Panc1 (cell line): Measurements from ENCODE around the gene GNAI3. TPM values are rescaled to one million over a fixed set of nuclear protein-coding genes. Genes with fewer than 3 reads are reported as not detected.

Source experiments
- ATAC-seq: fragments of 200-7000 bp; cut with Tn5 transposase; 2 replicates; pipeline ENCODE4 v1.9.1; 2020; ENCODE audit warnings: mild to moderate bottlenecking, moderate library complexity
- BruUV-seq: library from RNA; stranded (reverse); fragments of 400-500 nt; replicated peaks from 2 replicates; lab custom pipeline; 2021; lab: Mats Ljungman, UMichigan
- CTCF ChIA-PET: fragments of 300-600 bp; sonication (Branson Sonifier 250); formaldehyde crosslinking; loops from one replicate; lab custom pipeline; 2022; ENCODE audit warnings: antibody characterized with exemption; lab: Charles Lee
- POLR2A ChIA-PET: fragments of 300-600 bp; sonication (Branson Sonifier 250); formaldehyde crosslinking; loops from one replicate; lab custom pipeline; 2022; ENCODE audit warnings: antibody characterized with exemption; lab: Charles Lee
- DNase-seq: peaks from one replicate; pipeline ENCODE4 v3.0.0-alpha.2; 2010; ENCODE audit warnings: low read depth, low spot score
- H3K27ac ChIP-seq: 2 replicates; pipeline ENCODE4 v1.5.1; 2011; ENCODE audit warnings: mild to moderate bottlenecking, low read length, inconsistent platforms
- H3K27me3 ChIP-seq: fragments of 200-500 bp; sonication (Bioruptor generic); 2 replicates; pipeline ENCODE4 v1.6.0; 2014; ENCODE audit warnings: low read length, inconsistent platforms; ENCODE audit not compliant: control insufficient read depth, insufficient read depth
- H3K36me3 ChIP-seq: fragments of 200-500 bp; sonication (Bioruptor generic); 2 replicates; pipeline ENCODE4 v1.5.1; 2014; ENCODE audit warnings: inconsistent platforms, mild to moderate bottlenecking, low read length, moderate library complexity; ENCODE audit not compliant: control insufficient read depth, insufficient read depth
- H3K4me1 ChIP-seq: 2 replicates; pipeline ENCODE4 v1.5.1; 2011; ENCODE audit warnings: inconsistent platforms, mild to moderate bottlenecking, low read length, moderate library complexity; ENCODE audit not compliant: control insufficient read depth, insufficient read depth
- H3K4me3 ChIP-seq, 2 experiments: 2 replicates each; pipeline ENCODE4 v1.5.1; 2011 to 2012; ENCODE audit warnings: low read depth in 2 of 2, low read length in 2 of 2, mild to moderate bottlenecking in 2 of 2, inconsistent platforms in 1 of 2, moderate library complexity in 1 of 2
- H3K9me3 ChIP-seq: fragments of 200-500 bp; sonication (Bioruptor generic); 2 replicates; pipeline ENCODE4 v1.5.1; 2014; ENCODE audit warnings: low read depth, mild to moderate bottlenecking, inconsistent platforms, low read length, moderate library complexity; ENCODE audit not compliant: control insufficient read depth, insufficient read depth
- CTCF ChIP-seq: fragments of 450-650 bp; IDR thresholded peaks from 2 replicates; pipeline ENCODE4 v1.5.1; 2017; ENCODE audit warnings: mild to moderate bottlenecking
- POLR2AphosphoS5 ChIP-seq: IDR thresholded peaks from 2 replicates; pipeline ENCODE4 v1.6.1; 2012; ENCODE audit warnings: mild to moderate bottlenecking, low read depth, low read length, moderate library complexity
- REST ChIP-seq, 2 experiments: IDR thresholded peaks; 2 replicates each; pipeline ENCODE4 v1.6.1; 2011 to 2012; ENCODE audit warnings: low read depth in 2 of 2, control low read depth in 1 of 2, low read length in 1 of 2, mild to moderate bottlenecking in 1 of 2, moderate library complexity in 1 of 2; ENCODE audit not compliant: insufficient read depth in 1 of 2
- SIN3A ChIP-seq: IDR thresholded peaks from 2 replicates; pipeline ENCODE4 v1.6.1; 2012; ENCODE audit warnings: low read depth, mild to moderate bottlenecking, low read length, moderate library complexity, borderline replicate concordance; ENCODE audit not compliant: insufficient read depth
- TCF7L2 ChIP-seq: IDR thresholded peaks from 2 replicates; pipeline ENCODE4 v1.6.1; 2011; ENCODE audit warnings: mild to moderate bottlenecking, low read depth, low read length, inconsistent platforms
- in situ Hi-C: cut with HindIII; loops from 2 replicates; pipeline ENCODE4 v1.10.0; 2016; ENCODE audit warnings: low sequenced_read_pairs, low pct_unique_long_range_greater_than_20kb
- intact Hi-C: fragments of 100-400 bp; cut with micrococcal nuclease; formaldehyde crosslinking; loops from one replicate; pipeline ENCODE4 v1.10.0; 2022; ENCODE audit not compliant: unreplicated experiment
- total RNA-seq: library from RNA; stranded (reverse); gene quantifications from one replicate; pipeline ENCODE4 v1.2.1, GENCODE V29; 2021; ENCODE audit not compliant: unreplicated experiment

The GNAI3 gene
- total RNA-seq, 1 experiment from 2014 or later = 6.4 TPM

GRCh38 chr1:109537450-109538178 lies 10.8 kb upstream of the GNAI3 start:
- Histone ChIP-seq H3K27me3 (no peaks in the 10 kb centered on the region), H3K4me1 (0 out of 2 replicates have a peak, but pooled peaks cover under 1% of the 10 kb centered on the region), H3K4me3 (no peak overlapping the region), H3K27ac (no peak overlapping the region), H3K36me3 (no peaks in the 10 kb centered on the region), H3K9me3 (no peaks in the 10 kb centered on the region)
- ChIA-PET POLR2A (interaction anchor here (0.6 kb wide), 1 partner anchor 42 kb away, joined by 3 read pairs; no protein-coding TSS in a partner anchor), CTCF (no interaction called here)
- no TSS peak for BruUV-seq
- no peak for ATAC-seq
- DNase-seq = no peak
- TF ChIP-seq TCF7L2 = no peak
- TF ChIP-seq CTCF = no peak
- TF ChIP-seq POLR2AphosphoS5 = no peak
- no peak for TF ChIP-seq REST (IDR thresholded peaks at IDR 0.05; ENCODE audit: insufficient read depth in 1 of 2, low read depth in 2 of 2, low read length in 1 of 2)
- no peak for TF ChIP-seq SIN3A
- intact Hi-C loops (loop anchor here (10.0 kb wide), 1 partner anchor 103 kb away; no protein-coding TSS in a partner anchor), in situ Hi-C loops (no loop called here)

- DNase-seq (no peak), ATAC-seq (no peak)
- intact Hi-C loops = loop anchor here (10.0 kb wide), 1 partner anchor 104 kb away; no protein-coding TSS in a partner anchor
- no peaks in the 10 kb centered on the region for H3K4me1 ChIP-seq
- no peak overlapping the region for H3K27ac ChIP-seq
- no peak for TF ChIP-seq REST (IDR thresholded peaks at IDR 0.05; ENCODE audit: insufficient read depth in 1 of 2, low read depth in 2 of 2, low read length in 1 of 2)
- no peak for TF ChIP-seq CTCF
- no peak for TF ChIP-seq SIN3A
- TF ChIP-seq POLR2AphosphoS5 = no peak
- TF ChIP-seq TCF7L2 = no peak
- no TSS peak for BruUV-seq
- H3K4me3 ChIP-seq = no peak overlapping the region
- no peaks in the 10 kb centered on the region for H3K27me3 ChIP-seq
- POLR2A ChIA-PET = no interaction called here
- no peaks in the 10 kb centered on the region for H3K9me3 ChIP-seq
- H3K36me3 ChIP-seq = no peaks in the 10 kb centered on the region
- CTCF ChIA-PET = interaction anchor here (0.7 kb wide), 1 partner anchor 359 kb away, joined by 3 read pairs; no protein-coding TSS in a partner anchor
- in situ Hi-C loops = no loop called here
These were observed 9.4 kb upstream of the GNAI3 start for GRCh38 chr1:109538827-109539555.
